GM19463 (cell line): Measurements from ENCODE around the gene ZBTB8B.
"Not testable (repeated sequence)": the region's sequence is repeated elsewhere in the genome, so short reads cannot be mapped to it uniquely, and the experiment has no call there.

ENCODE experiments used
- ATAC-seq: cut with Tn5 transposase; IDR thresholded peaks from one replicate; pipeline ENCODE4 v1.9.1; 2021; ENCODE audit warnings: mild to moderate bottlenecking, moderate library complexity; ENCODE audit not compliant: unreplicated experiment

The ZBTB8B gene

GRCh38 chr1:32464716-32465577 is at the start of gene ZBTB8B:
Gene ZBTB8B, plus strand, starts transcription at chr1:32465072. Its CDS starts 5,553 bp downstream, at chr1:32470625.
- ATAC-seq: no peak

GRCh38 chr1:32421775-32422174 is 43.1 kb upstream of the ZBTB8B start:
- no peak for ATAC-seq

GRCh38 chr1:32426489-32427255 is 38.2 kb upstream of the ZBTB8B start:
- ATAC-seq: no peak

DNA sequence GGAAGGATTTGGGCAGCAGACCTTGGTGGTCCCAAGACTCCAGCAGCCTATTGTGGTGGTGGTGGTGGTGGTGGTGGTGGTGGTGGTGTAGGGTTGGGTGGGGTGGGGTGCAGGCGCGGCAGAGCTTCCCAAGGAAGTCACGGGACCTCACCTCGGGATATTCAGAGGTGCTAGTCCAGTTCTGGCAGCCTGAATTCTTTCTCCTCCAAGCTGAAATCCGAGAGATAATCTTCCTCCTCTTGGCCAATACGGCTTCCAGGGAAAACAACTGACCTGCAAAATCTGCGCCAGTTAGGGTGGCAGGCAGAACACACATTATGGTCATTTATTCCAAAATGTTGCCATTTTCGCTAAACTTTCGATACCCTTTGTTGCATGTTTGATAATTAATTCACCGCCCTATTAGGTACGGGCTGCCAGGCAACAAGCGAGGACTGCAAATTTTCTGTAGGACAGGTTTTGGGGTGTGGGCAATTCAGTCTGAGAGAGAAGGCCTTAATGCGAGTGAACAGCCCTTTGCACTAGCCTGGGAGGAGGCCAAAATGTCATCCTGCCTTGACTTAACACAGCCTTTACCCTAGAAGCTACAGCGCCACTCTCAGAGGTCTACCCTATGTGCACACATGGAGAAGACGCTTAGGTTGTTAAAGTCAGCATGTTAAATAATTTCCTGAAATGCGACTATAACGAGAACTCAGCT is 37.5 kb upstream of the ZBTB8B start:
- ATAC-seq: no peak

GRCh38 chr1:32431736-32432400 is 33.0 kb upstream of the ZBTB8B start:
- ATAC-seq: no peak

GRCh38 chr1:32438136-32438535 is 26.7 kb upstream of the ZBTB8B start:
- ATAC-seq: no peak

- ATAC-seq: not testable (repeated sequence)
Measured at GRCh38 chr1:32438777-32439176, 26.1 kb upstream of the ZBTB8B start.

GRCh38 chr1:32441467-32441866 is 23.4 kb upstream of the ZBTB8B start:
- ATAC-seq: not testable (repeated sequence)

GRCh38 chr1:32447469-32448185 is 17.2 kb upstream of the ZBTB8B start:
- ATAC-seq: no peak

DNA sequence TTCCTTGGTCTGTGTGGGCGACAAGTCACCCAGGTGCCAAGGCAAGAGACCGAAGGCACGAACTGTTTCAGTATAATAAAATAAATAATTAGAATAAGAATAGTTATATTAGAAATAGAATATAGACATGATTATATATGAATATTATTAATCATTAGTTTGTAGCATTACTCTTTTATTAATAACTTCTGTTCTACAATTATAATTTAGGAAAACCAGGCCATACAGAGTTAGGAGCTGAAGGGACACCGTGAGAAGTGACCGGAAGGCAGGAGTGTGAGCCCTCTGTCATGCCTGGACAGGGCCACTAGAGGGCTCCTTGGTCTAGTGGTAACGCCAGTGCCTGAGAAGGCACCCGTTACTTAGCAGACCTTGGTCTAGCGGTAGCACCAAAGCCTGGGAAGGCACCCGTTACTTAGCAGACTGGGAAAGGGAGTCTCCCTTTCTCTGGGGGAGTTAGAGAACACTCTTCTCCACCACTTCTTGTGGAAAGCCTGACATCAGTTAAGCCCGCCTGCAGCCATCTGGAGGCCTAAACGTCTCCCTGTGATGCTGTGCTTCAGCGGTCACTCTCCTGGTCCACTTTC is 16.6 kb upstream of the ZBTB8B start:
- ATAC-seq: not testable (repeated sequence)

GRCh38 chr1:32448773-32449456 is 16.0 kb upstream of the ZBTB8B start:
- ATAC-seq: no peak

DNA sequence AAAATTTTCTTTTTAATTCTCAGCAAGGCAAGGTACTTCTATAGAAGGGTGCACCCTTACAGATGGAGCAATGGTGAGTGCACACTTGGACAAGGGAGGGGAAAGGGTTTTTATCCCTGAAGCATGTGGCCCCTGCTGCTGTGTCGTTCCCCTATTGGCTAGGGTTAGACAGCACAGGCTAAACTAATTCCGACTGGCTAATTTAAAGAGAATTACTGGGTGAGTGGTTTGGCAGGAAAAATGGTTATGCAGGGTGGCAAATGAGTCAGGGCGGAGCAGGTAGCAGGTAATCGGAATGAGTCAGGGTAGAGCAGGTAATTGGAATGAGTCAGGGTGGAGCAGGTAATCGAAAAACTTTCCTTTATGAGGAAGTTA is 15.4 kb upstream of the ZBTB8B start:
- not testable (repeated sequence) for ATAC-seq

DNA sequence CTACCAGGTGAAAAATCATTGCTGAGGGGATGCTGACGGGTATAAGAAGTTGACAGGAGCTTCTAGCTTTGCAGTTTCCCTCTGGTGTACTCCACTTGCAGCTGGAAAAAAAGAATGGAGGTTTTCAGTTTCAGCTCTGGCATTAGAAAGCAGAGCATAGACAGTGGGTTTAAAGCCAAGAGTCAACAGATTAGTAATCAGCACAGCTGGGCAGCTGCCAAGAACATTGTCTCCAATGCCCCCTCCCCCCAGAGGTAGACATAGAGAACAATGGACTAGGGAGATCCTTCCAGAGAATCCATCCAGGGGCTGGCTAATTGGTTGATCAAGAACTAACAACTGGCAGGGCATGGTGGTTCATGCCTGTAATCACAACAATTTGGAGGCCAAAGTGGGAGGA is 10.1 kb upstream of the ZBTB8B start:
- no peak for ATAC-seq

DNA sequence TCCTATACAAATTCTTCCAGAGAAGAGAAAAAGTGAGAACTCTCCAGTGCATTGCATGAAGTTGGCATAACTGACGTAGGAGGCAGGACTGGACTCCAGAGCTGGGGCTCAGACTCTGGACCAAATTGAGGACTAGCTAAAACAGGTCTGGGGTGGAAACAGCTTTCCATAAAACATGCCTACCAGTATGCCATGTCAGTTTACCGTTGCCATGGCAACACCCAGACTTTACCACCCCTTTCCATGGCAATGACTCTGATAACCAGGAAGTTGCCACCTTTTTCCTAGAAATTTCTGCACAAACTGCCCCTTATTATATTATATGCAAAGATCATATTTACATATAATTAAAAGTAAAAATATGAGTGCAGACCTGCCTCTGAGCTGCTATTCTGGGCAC is 8.9 kb upstream of the ZBTB8B start:
- no peak for ATAC-seq

DNA sequence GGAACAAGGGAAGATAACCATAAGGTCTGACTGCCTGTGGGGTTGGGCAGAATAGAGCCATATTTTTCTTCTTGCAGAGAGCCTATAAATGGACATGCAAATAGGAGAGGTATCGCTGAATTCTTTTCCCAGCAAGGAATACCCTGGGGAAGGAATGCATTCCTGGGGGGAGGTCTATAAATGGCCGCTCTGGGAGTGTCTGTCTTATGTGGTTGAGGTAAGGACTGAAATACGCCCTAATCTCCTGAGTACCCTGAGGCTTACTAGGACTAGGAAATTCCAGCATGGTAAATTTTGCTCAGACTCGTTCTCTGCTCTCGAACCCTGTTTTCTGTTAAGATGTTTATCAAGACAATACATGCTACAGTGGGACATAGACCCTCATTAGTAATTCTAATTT is 6.1 kb upstream of the ZBTB8B start:
- ATAC-seq: not testable (repeated sequence)

GRCh38 chr1:32462977-32463376 is 1.9 kb upstream of the ZBTB8B start:
- not testable (repeated sequence) for ATAC-seq

- no peak for ATAC-seq
Measured at GRCh38 chr1:32464191-32464715, 619 bp upstream of the ZBTB8B start.

GRCh38 chr1:32465578-32465933 is 684 bp downstream of the ZBTB8B start:
- ATAC-seq: no peak

- no peak for ATAC-seq
Measured at GRCh38 chr1:32466761-32467160, 1.9 kb downstream of the ZBTB8B start.
